HG02981 (cell line): ENCODE results near the gene HOXA1.

ENCODE experiments used
- ATAC-seq: cut with Tn5 transposase; IDR thresholded peaks from one replicate; pipeline ENCODE4 v1.9.1; 2021; ENCODE audit warnings: mild to moderate bottlenecking, moderate library complexity; ENCODE audit not compliant: unreplicated experiment

HOXA1 gene

GRCh38 chr7:27132214-27132613 lies 36.4 kb upstream of the HOXA1 start:
- ATAC-seq: no peak

- ATAC-seq: no peak
Observed at GRCh38 chr7:27131390-27131819, 35.6 kb upstream of the HOXA1 start.

GRCh38 chr7:27130540-27131389 lies 35.0 kb upstream of the HOXA1 start, which contains the start of gene HOXA4:
Gene HOXA4 (minus strand): TSS chr7:27130757. CDS start chr7:27130733, 24 bp downstream.
- peak; percentile 50 for ATAC-seq

GRCh38 chr7:27129729-27130539 lies 34.1 kb upstream of the HOXA1 start:
- ATAC-seq: no peak

- no peak for ATAC-seq
Observed at GRCh38 chr7:27128776-27129728, 33.3 kb upstream of the HOXA1 start.

GRCh38 chr7:27128034-27128433 lies 32.2 kb upstream of the HOXA1 start:
- ATAC-seq: no peak

GRCh38 chr7:27126596-27127327 lies 31.0 kb upstream of the HOXA1 start:
- no peak for ATAC-seq

- no peak for ATAC-seq
Observed at GRCh38 chr7:27125986-27126394, 30.2 kb upstream of the HOXA1 start.

- no peak for ATAC-seq
Observed at GRCh38 chr7:27124902-27125689, 29.3 kb upstream of the HOXA1 start.

GRCh38 chr7:27124096-27124901 lies 28.5 kb upstream of the HOXA1 start:
- ATAC-seq: no peak

- no peak for ATAC-seq
Observed at GRCh38 chr7:27123477-27124053, 27.8 kb upstream of the HOXA1 start.

GRCh38 chr7:27123007-27123476 lies 27.2 kb upstream of the HOXA1 start:
- no peak for ATAC-seq

- ATAC-seq: no peak
Observed at GRCh38 chr7:27122077-27122910, 26.5 kb upstream of the HOXA1 start.

- ATAC-seq: no peak
Observed at GRCh38 chr7:27121684-27122076, 25.9 kb upstream of the HOXA1 start.

- no peak for ATAC-seq
Observed at GRCh38 chr7:27119412-27119911, 23.7 kb upstream of the HOXA1 start.

GRCh38 chr7:27118580-27118979 lies 22.8 kb upstream of the HOXA1 start:
- ATAC-seq: no peak
